Calu3 (cell line): ENCODE data around the gene ATP6AP1. TPM values are rescaled to one million over a fixed set of nuclear protein-coding genes. Genes with fewer than 3 reads are reported as not detected.

ENCODE experiments used
- BruUV-seq: library from RNA; stranded (reverse); fragments of 400-500 nt; replicated peaks from 2 replicates; lab custom pipeline; 2021; lab: Mats Ljungman, UMichigan
- CTCF ChIA-PET: fragments of 300-600 bp; sonication (Branson Sonifier 250); formaldehyde crosslinking; loops from one replicate; lab custom pipeline; 2022; ENCODE audit warnings: antibody characterized with exemption; lab: Charles Lee
- DNase-seq: peaks from one replicate; pipeline ENCODE4 v3.0.0; 2022
- H3K27ac Mint-ChIP-seq: one replicate; pipeline ENCODE4 v1.8.0; 2022; ENCODE audit warnings: mixed read lengths; ENCODE audit not compliant: unreplicated experiment
- H3K27me3 Mint-ChIP-seq: one replicate; pipeline ENCODE4 v1.8.0; 2022; ENCODE audit warnings: mixed read lengths; ENCODE audit not compliant: unreplicated experiment
- H3K36me3 Mint-ChIP-seq: one replicate; pipeline ENCODE4 v1.8.0; 2022; ENCODE audit warnings: mild to moderate bottlenecking, moderate library complexity, mixed read lengths; ENCODE audit not compliant: insufficient read depth, unreplicated experiment
- H3K4me1 Mint-ChIP-seq: one replicate; pipeline ENCODE4 v1.8.0; 2022; ENCODE audit warnings: mild to moderate bottlenecking, low read depth, mixed read lengths; ENCODE audit not compliant: unreplicated experiment
- H3K4me3 Mint-ChIP-seq: one replicate; pipeline ENCODE4 v1.8.0; 2022; ENCODE audit warnings: mild to moderate bottlenecking, low read depth, moderate library complexity, mixed read lengths; ENCODE audit not compliant: unreplicated experiment
- H3K9me3 Mint-ChIP-seq: one replicate; pipeline ENCODE4 v1.8.0; 2022; ENCODE audit warnings: low read depth, mixed read lengths; ENCODE audit not compliant: unreplicated experiment
- CTCF ChIP-seq: fragments of 200-600 bp; IDR thresholded peaks from one replicate; pipeline ENCODE4 v1.8.0; 2022; ENCODE audit warnings: antibody characterized with exemption; ENCODE audit not compliant: unreplicated experiment
- intact Hi-C: fragments of 100-400 bp; cut with micrococcal nuclease; formaldehyde crosslinking; loops from one replicate; pipeline ENCODE4 v1.10.0; 2022; ENCODE audit not compliant: unreplicated experiment
- total RNA-seq: library from RNA; stranded (reverse); gene quantifications from 2 replicates; pipeline ENCODE4 v1.2.3, GENCODE V29; 2022

The ATP6AP1 gene
- total RNA-seq, 1 experiment from 2014 or later, result 109 TPM

- no peak for TF ChIP-seq CTCF
- intact Hi-C loops, result no loop called here
- Mint-ChIP-seq H3K9me3 (no peaks in the 10 kb centered on the region), H3K27ac (no peak overlapping the region), H3K4me1 (peaks cover 14% of the 10 kb centered on the region), H3K27me3 (no peaks in the 10 kb centered on the region), H3K4me3 (no peak overlapping the region), H3K36me3 (peaks cover 76% of the 10 kb centered on the region)
- TSS peak; percentile 35 for BruUV-seq
- peak; percentile 62 for DNase-seq
- CTCF ChIA-PET, result interaction anchor here (0.6 kb wide), 1 partner anchor 71 kb away, joined by 3 read pairs; no protein-coding TSS in a partner anchor
These were observed 13.7 kb downstream of the ATP6AP1 start for GRCh38 chrX:154441984-154442707.

GRCh38 chrX:154443479-154443910 lies 15.0 kb downstream of the ATP6AP1 start:
- Mint-ChIP-seq H3K27ac (peak overlapping the region; percentile 91), H3K27me3 (no peaks in the 10 kb centered on the region), H3K4me1 (peaks cover 14% of the 10 kb centered on the region), H3K36me3 (peaks cover 75% of the 10 kb centered on the region), H3K9me3 (no peaks in the 10 kb centered on the region), H3K4me3 (peak overlapping the region; percentile 78)
- CTCF ChIA-PET, result interaction anchor here (0.6 kb wide), 1 partner anchor 18 kb away, joined by 7 read pairs; no protein-coding TSS in a partner anchor
- DNase-seq, result no peak
- TF ChIP-seq CTCF, result no peak
- no TSS peak for BruUV-seq
- intact Hi-C loops, result no loop called here

- BruUV-seq, result no TSS peak
- Mint-ChIP-seq H3K27ac (peak within 1 kb of the TSS; percentile 91), H3K4me1 (peaks cover 14% of the 10 kb centered on the region), H3K4me3 (peak within 1 kb of the TSS; percentile 78), H3K9me3 (no peaks in the 10 kb centered on the region), H3K27me3 (no peaks in the 10 kb centered on the region), H3K36me3 (peaks cover 77% of the 10 kb centered on the region)
- DNase-seq, result peak; percentile 83
- CTCF ChIA-PET, result no interaction called here
- TF ChIP-seq CTCF, result no peak
- intact Hi-C loops, result no loop called here
These were observed 15.7 kb downstream of the ATP6AP1 start, which contains the start of gene FAM50A for GRCh38 chrX:154443992-154444754. Gene FAM50A (plus strand): TSS chrX:154444141. CDS start chrX:154444236, 95 bp downstream.

GRCh38 chrX:154444755-154445246 lies 16.3 kb downstream of the ATP6AP1 start:
- H3K27ac Mint-ChIP-seq, result no peak overlapping the region
- H3K4me1 Mint-ChIP-seq, result peaks cover 14% of the 10 kb centered on the region
- H3K27me3 Mint-ChIP-seq, result no peaks in the 10 kb centered on the region
- DNase-seq, result no peak
- intact Hi-C loops, result no loop called here
- peaks cover 74% of the 10 kb centered on the region for H3K36me3 Mint-ChIP-seq
- TF ChIP-seq CTCF, result no peak
- CTCF ChIA-PET, result no interaction called here
- BruUV-seq, result no TSS peak
- no peaks in the 10 kb centered on the region for H3K9me3 Mint-ChIP-seq
- H3K4me3 Mint-ChIP-seq, result peak overlapping the region; percentile 78
